Measurements from ENCODE around the gene VWA7.

- TF ChIP-seq, protein P1, sequence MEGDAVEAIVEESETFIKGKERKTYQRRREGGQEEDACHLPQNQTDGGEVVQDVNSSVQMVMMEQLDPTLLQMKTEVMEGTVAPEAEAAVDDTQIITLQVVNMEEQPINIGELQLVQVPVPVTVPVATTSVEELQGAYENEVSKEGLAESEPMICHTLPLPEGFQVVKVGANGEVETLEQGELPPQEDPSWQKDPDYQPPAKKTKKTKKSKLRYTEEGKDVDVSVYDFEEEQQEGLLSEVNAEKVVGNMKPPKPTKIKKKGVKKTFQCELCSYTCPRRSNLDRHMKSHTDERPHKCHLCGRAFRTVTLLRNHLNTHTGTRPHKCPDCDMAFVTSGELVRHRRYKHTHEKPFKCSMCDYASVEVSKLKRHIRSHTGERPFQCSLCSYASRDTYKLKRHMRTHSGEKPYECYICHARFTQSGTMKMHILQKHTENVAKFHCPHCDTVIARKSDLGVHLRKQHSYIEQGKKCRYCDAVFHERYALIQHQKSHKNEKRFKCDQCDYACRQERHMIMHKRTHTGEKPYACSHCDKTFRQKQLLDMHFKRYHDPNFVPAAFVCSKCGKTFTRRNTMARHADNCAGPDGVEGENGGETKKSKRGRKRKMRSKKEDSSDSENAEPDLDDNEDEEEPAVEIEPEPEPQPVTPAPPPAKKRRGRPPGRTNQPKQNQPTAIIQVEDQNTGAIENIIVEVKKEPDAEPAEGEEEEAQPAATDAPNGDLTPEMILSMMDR (IDR thresholded peaks at IDR 0.05) = no peak
- no peak for TF ChIP-seq ZFX (IDR thresholded peaks at IDR 0.05; ENCODE audit: borderline replicate concordance)
Observed at GRCh38 chr6:31782126-31782855, 5.2 kb upstream of the VWA7 start.

Data from 22Rv1 (cell line).